GM12892 (cell line): Measurements from ENCODE around the gene RMDN3.

Source experiments
- DNase-seq: peaks from one replicate; pipeline ENCODE4 v3.0.0; 2011; ENCODE audit not compliant: insufficient read length
- FAIRE-seq: peaks from 2 replicates; lab custom pipeline; 2011; peaks lifted over from hg19 to GRCh38; lab: Jason Lieb, UNC
- POLR2A ChIP-seq: IDR thresholded peaks from 2 replicates; pipeline ENCODE4 v1.6.1; 2011; ENCODE audit warnings: low read depth, low read length, control low read depth
- POLR2AphosphoS5 ChIP-seq: IDR thresholded peaks from 2 replicates; pipeline ENCODE4 v1.6.1; 2011; ENCODE audit warnings: low read depth, low read length, control low read depth
- TAF1 ChIP-seq: IDR thresholded peaks from 2 replicates; pipeline ENCODE4 v1.6.1; 2011; ENCODE audit warnings: low read depth, mild to moderate bottlenecking, control low read depth, low read length, borderline replicate concordance

The RMDN3 gene

DNA sequence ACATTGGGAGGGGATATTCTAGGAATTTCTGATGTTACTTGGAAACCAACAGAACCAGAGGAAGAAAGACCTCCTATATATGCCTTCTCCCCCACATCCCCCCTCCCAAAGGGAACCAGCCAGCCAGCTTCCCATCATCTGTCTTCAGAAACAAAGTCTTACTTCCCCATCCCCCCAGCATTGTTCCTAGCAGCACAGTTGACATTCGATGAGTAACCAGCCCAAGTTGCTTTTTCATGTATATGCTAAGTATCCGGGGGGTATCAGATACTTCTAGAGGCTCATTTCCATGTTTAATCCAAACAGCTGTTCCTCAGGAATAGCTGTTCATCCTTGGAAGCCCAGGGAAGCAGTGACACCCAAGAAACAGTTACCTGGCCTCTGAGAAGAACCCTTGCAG is 16.0 kb downstream of the RMDN3 start:
- DNase-seq (no peak), FAIRE-seq (no peak)
- TF ChIP-seq POLR2AphosphoS5 (no peak), POLR2A (no peak), TAF1 (no peak)

DNA sequence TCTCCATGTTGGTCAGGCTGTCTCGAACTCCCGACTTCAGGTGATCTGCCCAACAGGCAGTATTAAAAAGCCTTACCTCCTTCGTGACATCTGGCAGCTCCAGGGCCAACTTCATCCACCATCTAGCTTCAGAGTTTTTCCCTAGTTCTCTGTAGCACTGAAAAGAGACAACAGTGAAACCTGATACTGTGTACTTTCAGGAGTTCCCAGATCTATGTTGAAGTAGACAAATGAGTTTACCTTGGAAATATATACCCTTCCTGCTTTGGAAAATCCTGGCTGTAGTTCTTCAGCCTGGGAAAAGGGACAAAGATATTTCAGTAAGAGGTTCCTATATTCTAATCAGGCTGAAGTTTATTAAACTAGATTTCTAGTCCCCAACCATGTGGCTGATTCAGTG is 18.0 kb downstream of the RMDN3 start:
- no peak for DNase-seq
- no peak for FAIRE-seq
- TF ChIP-seq POLR2AphosphoS5, result no peak
- TF ChIP-seq TAF1, result no peak
- TF ChIP-seq POLR2A, result no peak

DNA sequence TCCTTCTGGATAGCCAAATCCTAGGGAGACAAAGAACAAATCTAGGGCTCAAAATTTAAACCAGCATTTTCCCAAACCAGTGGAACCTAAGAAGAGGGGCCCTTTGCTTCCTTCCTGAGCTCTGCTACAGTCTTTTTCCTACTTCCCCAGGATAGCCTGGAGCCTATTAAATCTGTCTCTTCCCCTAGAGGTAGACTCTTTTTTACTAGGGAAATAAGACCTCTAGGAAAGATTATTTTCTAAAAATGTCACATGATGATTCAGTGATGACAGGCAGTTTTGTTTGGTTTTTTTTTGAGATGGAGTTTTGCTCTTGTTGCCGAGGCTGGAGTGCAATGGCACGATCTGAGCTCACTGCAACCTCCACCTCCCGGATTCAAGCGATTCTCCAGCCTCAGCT is 18.5 kb downstream of the RMDN3 start:
- TF ChIP-seq POLR2AphosphoS5 (no peak), POLR2A (no peak), TAF1 (no peak)
- FAIRE-seq (no peak), DNase-seq (no peak)

DNA sequence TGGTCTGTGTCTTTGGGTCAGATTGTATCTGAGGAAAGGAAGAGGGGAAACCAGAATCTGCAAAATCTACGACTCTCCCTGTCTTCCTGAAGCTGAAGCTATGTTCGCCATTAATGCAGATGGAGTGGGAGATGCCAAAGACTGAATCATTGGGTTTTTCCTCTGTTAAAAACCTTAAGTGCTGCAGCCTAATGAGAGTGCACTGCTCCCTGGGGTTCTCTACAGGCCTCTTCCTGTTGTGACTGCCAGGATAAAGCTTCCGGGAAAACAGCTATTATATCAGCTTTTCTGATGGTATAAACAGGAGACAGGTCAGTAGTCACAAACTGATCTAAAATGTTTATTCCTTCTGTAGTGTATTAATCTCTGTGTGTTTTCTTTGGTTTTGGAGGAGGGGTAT is 24.0 kb downstream of the RMDN3 start:
- FAIRE-seq, result no peak
- DNase-seq, result no peak
- no peak for TF ChIP-seq TAF1

DNA sequence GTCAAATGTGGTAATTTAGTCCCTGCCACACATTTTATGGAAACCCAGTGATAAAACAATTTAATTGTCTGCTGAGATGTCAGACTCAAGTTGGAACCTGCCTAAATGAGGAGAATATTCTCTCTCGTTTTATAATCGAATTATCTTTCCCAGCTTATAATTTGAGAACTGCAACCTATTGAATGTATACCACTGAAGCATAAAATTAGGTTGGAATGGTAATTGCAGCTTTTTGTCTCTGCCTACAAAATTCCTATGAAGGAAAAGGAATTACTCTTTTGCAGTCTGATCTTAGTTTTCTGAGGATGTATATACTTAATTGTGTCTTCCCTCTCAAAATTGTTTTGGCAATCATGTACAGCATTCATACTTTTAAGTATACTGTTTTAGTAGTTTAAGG is 31.1 kb downstream of the RMDN3 start:
- FAIRE-seq (no peak), DNase-seq (no peak)
- TF ChIP-seq POLR2A (no peak), TAF1 (no peak), POLR2AphosphoS5 (no peak)

DNA sequence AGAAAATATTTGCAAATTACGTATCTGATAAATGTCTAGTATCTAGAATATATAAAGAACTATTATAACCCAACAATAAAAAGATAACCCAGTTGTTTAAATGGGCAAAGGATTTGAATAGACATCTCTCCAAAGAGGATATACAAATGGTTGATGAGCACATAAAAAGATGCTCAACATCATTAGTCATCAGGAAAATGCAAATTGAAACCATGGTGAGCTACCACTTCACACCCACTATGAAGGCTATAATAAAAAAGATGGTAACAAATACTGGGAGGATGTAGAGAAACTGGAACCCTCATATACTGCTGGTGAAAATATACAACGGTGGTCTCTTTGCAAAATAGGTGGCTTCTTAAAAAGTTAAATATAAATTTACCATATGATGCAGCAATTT is 32.1 kb downstream of the RMDN3 start:
- DNase-seq, result no peak
- no peak for TF ChIP-seq POLR2A
- no peak for TF ChIP-seq POLR2AphosphoS5
- no peak for TF ChIP-seq TAF1
- no peak for FAIRE-seq

DNA sequence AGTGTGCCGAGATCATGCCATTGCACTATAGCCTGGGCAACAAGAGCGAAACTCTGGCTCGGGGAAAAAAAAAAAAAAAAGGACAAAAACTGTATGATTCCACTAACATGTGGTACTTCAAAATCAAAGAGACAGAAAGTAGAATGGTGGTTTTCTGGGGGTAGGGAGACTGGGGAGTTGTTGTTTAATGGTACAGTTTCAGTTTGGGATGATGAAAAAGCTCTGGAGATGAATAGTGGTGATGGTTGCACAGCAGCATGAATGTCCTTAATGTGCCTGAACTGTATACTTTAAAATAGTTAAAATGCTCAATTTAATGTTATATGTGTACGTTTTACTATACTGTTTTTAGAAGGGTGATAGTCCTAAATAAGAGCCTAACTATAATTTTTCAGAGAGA is 32.7 kb downstream of the RMDN3 start:
- TF ChIP-seq POLR2A, result no peak
- no peak for TF ChIP-seq TAF1
- TF ChIP-seq POLR2AphosphoS5, result no peak
- FAIRE-seq (no peak), DNase-seq (no peak)

DNA sequence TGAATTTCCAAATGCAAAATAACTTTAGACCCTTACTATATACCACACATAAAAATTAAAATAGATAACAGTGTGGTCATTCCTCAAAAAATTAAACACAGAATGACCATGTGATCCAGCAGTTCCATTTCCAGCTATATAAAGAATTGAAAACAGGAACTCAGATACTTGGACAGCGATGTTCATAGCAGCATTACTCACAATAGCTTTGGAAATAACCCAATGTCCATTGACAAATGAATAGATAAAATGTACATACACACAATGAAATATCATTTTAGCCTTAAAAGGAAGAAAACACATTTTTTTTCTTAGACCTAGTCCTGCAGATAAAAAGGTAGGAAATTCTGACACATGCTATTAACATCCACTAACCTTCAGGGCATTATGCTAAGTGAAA is 33.4 kb downstream of the RMDN3 start:
- DNase-seq, result no peak
- TF ChIP-seq POLR2AphosphoS5 (no peak), TAF1 (no peak), POLR2A (no peak)
- FAIRE-seq, result no peak

DNA sequence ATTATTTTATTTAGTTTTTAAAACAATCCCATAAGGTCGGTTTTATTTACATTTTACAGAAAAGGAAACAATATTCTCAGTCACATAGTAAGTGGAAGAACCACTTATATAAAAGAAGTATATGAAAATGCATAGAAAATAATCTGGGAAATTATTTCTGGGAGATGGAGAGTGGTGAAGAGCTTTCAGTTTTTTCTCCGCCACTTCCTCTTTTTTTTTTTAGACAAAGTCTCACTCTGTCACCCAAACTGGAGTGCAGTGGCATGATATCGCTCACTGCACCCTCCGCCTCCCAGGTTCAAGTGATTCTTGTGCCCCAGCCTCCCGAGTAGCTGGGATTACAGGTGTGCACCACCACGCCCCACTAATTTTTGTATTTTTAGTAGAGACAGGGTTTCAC is 38.9 kb downstream of the RMDN3 start:
- TF ChIP-seq POLR2A, result no peak
- TF ChIP-seq TAF1, result no peak
- TF ChIP-seq POLR2AphosphoS5, result no peak
- no peak for DNase-seq
- FAIRE-seq, result no peak

DNA sequence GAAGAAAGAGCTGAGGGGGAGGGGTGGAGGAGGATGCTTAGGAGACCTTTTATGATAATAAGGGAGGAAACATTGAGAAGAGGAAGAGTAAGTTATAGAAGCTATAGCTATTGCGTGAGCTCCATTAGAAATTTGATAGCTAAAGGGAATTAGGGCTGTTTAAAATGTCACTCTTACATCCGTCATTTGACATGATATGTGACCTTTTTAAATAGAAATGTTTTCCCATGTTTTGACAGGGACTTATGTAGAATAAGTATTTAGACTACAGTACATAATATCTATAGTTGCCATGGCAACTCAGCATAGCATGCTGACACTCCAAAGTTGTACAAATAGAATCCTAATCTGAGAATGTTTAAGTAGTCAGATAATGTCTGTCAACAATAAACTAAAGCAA is 40.9 kb downstream of the RMDN3 start:
- DNase-seq (no peak), FAIRE-seq (no peak)
- TF ChIP-seq POLR2AphosphoS5 (no peak), POLR2A (no peak), TAF1 (no peak)

DNA sequence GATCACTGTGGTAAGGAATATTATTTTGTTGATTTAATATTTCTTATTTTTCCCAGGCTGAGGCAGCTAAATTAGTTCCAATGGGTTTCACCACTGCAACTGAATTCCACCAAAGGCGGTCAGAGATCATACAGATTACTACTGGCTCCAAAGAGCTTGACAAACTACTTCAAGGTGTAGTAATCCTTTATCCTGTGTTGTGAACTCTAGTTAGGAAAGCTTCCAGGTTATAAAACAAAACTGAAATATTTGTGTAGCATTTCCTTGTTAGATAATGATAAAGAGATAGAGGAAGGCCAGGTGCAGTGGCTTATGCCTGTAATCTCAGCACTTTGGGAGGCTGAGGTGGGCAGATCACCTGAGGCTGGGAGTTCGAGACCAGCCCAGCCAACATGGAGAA is 48.9 kb downstream of the RMDN3 start:
- FAIRE-seq, result no peak
- no peak for DNase-seq
- TF ChIP-seq POLR2A (no peak), TAF1 (no peak), POLR2AphosphoS5 (no peak)

DNA sequence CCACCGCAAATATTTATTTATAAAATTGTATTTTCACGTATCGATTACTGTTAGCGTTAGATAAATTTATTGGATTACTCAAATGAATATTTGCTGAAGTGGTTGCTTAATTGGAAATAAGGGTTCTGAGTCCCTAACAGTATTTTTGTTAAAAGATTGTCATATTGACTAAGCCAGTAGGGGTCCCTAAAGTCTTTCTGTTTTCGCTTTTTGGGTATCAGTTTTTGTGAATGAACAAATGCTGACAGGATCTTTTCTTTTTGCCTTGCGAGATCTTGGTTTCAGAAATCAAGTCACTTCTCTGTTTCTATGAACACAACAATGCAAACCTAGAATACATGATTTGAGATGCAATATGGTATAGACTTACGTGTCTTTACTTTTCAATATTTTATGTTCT is 53.0 kb downstream of the RMDN3 start:
- no peak for TF ChIP-seq POLR2AphosphoS5
- no peak for TF ChIP-seq TAF1
- no peak for TF ChIP-seq POLR2A
- DNase-seq, result no peak

DNA sequence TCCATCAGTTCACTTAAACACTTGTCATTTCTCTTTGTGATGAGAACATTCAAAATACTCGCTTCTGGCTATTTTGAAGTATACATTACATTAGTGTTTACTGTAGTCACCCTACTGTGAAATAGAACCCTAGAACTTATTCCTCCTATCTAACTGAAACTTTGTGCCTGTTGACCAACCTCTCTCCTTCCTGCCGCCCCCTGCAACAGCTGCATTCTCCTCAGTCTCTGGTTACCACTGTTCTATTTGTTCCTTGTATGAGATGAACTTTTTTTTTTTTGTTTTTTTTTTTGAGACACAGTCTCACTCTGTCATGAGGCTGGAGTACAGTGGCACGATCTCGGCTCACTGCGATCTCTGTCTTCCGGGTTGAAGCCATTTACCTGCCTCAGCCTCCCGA is 57.1 kb downstream of the RMDN3 start:
- FAIRE-seq, result no peak

More for the DNA sequence above, 53.0 kb downstream of the RMDN3 start:
- FAIRE-seq, result no peak

More for the DNA sequence above, 57.1 kb downstream of the RMDN3 start:
- TF ChIP-seq TAF1 (no peak), POLR2AphosphoS5 (no peak), POLR2A (no peak)
- no peak for DNase-seq
